ENCODE measurements around the gene TP53BP1. TPM values are rescaled to one million over a fixed set of nuclear protein-coding genes. Genes with fewer than 3 reads are reported as not detected.
"Not testable (repeated sequence)": the region's sequence is repeated elsewhere in the genome, so short reads cannot be mapped to it uniquely, and the experiment has no call there.

Gene TP53BP1
- total RNA-seq, 1 experiment from 2014 or later, result 44.6 TPM

- Histone ChIP-seq H3K9me3 (replicated peaks) (no peaks in the 10 kb centered on the region), H3K4me3 (no peak overlapping the region), H3K27ac (no peak overlapping the region), H3K27me3 (no peaks in the 10 kb centered on the region), H3K36me3 (peaks cover 39% of the 10 kb centered on the region), H3K4me1 (no peaks in the 10 kb centered on the region)
- no peak for DNase-seq
These were observed 59.2 kb downstream of the TP53BP1 start for GRCh38 chr15:43433661-43434303.

DNA sequence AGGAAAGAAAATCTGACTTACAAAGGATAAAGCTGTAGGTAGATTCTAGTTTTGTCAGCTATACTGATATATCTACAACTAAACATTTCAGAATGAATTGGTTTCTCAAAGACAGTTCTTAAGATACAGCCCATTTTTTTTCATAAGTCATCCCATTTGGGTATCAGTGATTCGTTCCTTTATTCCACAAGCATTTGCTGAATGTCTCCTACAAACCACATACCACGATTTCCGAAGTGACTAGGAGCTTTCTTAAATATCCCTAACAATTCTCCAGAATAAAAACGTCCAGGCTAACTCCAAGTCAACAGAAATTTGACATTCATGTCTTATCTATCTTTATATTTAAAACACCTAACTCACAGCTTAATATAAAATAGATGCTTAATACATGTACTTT, 59.8 kb downstream of the TP53BP1 start:
- Histone ChIP-seq H3K4me3 (no peak overlapping the region), H3K4me1 (no peaks in the 10 kb centered on the region), H3K36me3 (peaks cover 40% of the 10 kb centered on the region), H3K9me3 (replicated peaks) (no peaks in the 10 kb centered on the region), H3K27me3 (no peaks in the 10 kb centered on the region), H3K27ac (no peak overlapping the region)
- no peak for DNase-seq

GRCh38 chr15:43429687-43430086, 63.3 kb downstream of the TP53BP1 start:
- Histone ChIP-seq H3K36me3 (peaks cover 48% of the 10 kb centered on the region), H3K9me3 (replicated peaks) (no peaks in the 10 kb centered on the region), H3K4me3 (no peak overlapping the region), H3K27ac (no peak overlapping the region), H3K4me1 (no peaks in the 10 kb centered on the region), H3K27me3 (no peaks in the 10 kb centered on the region)
- no peak for DNase-seq

DNA sequence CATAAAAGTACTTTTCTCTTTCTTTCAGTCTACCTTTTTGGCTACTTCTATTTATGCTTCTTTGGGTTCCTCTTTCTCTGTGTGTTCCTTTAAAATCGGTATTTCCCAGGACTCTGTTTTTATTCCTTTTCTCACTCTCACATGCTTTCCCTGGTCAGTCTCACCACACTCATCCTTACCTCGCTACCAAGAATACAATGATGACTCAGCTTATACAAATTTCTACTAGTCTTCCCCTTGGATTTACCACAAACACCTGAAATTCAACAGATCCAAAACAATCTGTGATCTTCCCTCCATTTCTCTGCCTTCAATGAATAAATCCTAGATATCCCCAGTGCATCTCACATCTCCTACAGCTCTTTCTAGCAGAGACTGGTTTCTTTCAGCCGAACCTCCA, 69.2 kb downstream of the TP53BP1 start:
- no peaks in the 10 kb centered on the region for H3K9me3 ChIP-seq (replicated peaks)
- no peak overlapping the region for H3K27ac ChIP-seq
- no peaks in the 10 kb centered on the region for H3K4me1 ChIP-seq
- H3K27me3 ChIP-seq, result no peaks in the 10 kb centered on the region
- no peak overlapping the region for H3K4me3 ChIP-seq
- DNase-seq, result no peak
- peaks cover 48% of the 10 kb centered on the region for H3K36me3 ChIP-seq

DNA sequence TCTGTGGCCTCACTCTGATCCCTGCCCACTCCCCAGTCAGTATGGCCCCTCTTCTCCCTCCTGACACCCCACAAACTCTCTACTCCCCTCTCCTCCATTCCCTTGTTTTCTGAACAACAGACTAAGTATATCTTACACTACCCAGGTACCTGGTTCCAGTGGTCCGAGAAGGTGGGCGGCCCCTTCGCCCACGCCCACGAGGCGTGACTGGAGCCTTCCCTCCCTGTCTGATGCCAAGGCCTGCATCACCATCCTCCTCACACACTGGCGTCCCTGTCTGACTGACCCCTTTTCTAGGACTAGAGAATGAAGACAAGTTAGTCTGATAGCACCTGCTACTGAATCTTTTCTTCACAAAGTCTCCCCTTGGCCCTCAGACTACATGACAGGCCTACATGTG, 72.1 kb downstream of the TP53BP1 start:
- Histone ChIP-seq H3K9me3 (replicated peaks) (no peaks in the 10 kb centered on the region), H3K27me3 (no peaks in the 10 kb centered on the region), H3K27ac (no peak overlapping the region), H3K36me3 (peaks cover 56% of the 10 kb centered on the region), H3K4me1 (no peaks in the 10 kb centered on the region), H3K4me3 (no peak overlapping the region)
- no peak for DNase-seq

GRCh38 chr15:43420435-43420834, 72.5 kb downstream of the TP53BP1 start:
- H3K4me3 ChIP-seq, result no peak overlapping the region
- no peaks in the 10 kb centered on the region for H3K9me3 ChIP-seq (replicated peaks)
- no peak for DNase-seq
- H3K27ac ChIP-seq, result no peak overlapping the region
- H3K36me3 ChIP-seq, result peaks cover 58% of the 10 kb centered on the region
- no peaks in the 10 kb centered on the region for H3K27me3 ChIP-seq
- no peaks in the 10 kb centered on the region for H3K4me1 ChIP-seq

DNA sequence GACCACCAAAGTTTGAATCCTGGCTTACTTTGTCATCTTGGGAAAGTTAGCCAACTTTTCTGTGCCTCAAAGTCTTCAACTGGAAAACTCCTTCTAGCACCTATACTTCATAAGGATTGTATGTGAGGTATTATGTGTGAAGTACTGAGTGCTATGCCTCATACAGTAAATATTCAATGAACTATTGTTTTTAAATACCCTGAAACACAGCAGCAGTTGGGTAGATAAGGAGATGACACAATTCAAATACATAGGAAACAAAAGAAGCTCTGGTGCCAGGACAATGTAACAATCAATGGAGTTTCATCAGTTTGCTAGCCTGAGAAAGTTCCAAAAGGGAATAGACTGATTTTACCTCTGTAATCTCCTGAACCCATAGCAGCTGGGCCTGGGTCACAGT, 78.8 kb downstream of the TP53BP1 start:
- Histone ChIP-seq H3K4me1 (no peaks in the 10 kb centered on the region), H3K27ac (no peak overlapping the region), H3K27me3 (no peaks in the 10 kb centered on the region), H3K36me3 (peaks cover 75% of the 10 kb centered on the region), H3K9me3 (replicated peaks) (no peaks in the 10 kb centered on the region; the same call in 1 of the 2 replicates), H3K4me3 (no peak overlapping the region)
- no peak for DNase-seq

DNA sequence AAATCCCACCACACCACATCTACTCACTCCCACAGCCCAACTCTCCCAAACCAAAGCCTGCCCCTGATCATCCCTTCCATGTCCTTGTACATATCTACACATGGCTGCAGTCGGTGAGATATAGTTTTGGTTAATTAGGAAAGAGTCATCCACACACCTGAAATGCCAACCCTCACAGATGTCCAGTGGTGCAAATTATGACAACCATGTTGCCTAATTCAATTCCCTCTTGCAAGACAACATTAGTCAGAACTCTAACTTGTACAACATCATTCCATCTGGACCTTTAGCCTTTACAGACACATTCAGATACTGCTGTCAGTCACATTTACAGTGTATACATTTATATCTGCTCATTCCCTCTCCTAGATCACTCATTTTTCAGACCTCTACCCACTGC, 80.9 kb downstream of the TP53BP1 start:
- no peak for DNase-seq
- H3K9me3 ChIP-seq (replicated peaks), result no peaks in the 10 kb centered on the region; the same call in 1 of the 2 replicates
- no peaks in the 10 kb centered on the region for H3K4me1 ChIP-seq
- H3K27ac ChIP-seq, result no peak overlapping the region
- peaks cover 84% of the 10 kb centered on the region for H3K36me3 ChIP-seq
- H3K27me3 ChIP-seq, result no peaks in the 10 kb centered on the region
- H3K4me3 ChIP-seq, result no peak overlapping the region

GRCh38 chr15:43410572-43411214, 82.3 kb downstream of the TP53BP1 start:
- Histone ChIP-seq H3K27me3 (no peaks in the 10 kb centered on the region), H3K27ac (no peak overlapping the region), H3K9me3 (replicated peaks) (no peaks in the 10 kb centered on the region; the same call in 1 of the 2 replicates), H3K36me3 (peaks cover 82% of the 10 kb centered on the region), H3K4me3 (no peak overlapping the region), H3K4me1 (no peaks in the 10 kb centered on the region)
- DNase-seq, result no peak

GRCh38 chr15:43408789-43409188, 84.2 kb downstream of the TP53BP1 start:
- Histone ChIP-seq H3K36me3 (peaks cover 83% of the 10 kb centered on the region), H3K4me1 (no peaks in the 10 kb centered on the region), H3K4me3 (no peak overlapping the region), H3K9me3 (replicated peaks) (no peaks in the 10 kb centered on the region; the same call in 1 of the 2 replicates), H3K27ac (no peak overlapping the region), H3K27me3 (no peaks in the 10 kb centered on the region)
- DNase-seq, result no peak

DNA sequence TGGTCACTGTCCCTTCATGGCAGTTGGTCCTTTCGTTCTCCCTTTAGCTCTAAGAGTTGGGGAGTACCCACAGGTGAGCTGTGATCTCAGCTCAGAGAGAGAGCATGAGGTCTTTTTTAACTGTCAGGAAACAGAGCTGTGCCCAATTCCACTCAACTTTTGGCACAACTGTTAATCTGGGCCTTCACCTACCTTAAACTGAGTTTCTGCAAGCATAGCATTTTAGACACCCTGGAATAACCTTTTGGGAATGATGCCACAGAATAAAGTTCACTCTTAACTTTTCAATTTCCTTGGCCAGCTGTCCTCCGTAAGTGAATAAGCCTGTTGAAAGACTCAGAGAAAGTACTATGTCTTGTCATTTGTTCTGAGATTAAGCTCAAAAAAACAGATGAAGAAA, 86.1 kb downstream of the TP53BP1 start:
- H3K4me1 ChIP-seq, result no peaks in the 10 kb centered on the region
- H3K27ac ChIP-seq, result no peak overlapping the region
- peaks cover 83% of the 10 kb centered on the region for H3K36me3 ChIP-seq
- H3K4me3 ChIP-seq, result no peak overlapping the region
- H3K9me3 ChIP-seq (replicated peaks), result no peaks in the 10 kb centered on the region; the same call in 1 of the 2 replicates
- no peaks in the 10 kb centered on the region for H3K27me3 ChIP-seq
- no peak for DNase-seq

GRCh38 chr15:43406189-43406588, 86.8 kb downstream of the TP53BP1 start:
- no peak for DNase-seq
- Histone ChIP-seq H3K4me3 (no peak overlapping the region), H3K27ac (no peak overlapping the region), H3K27me3 (no peaks in the 10 kb centered on the region), H3K9me3 (replicated peaks) (no peaks in the 10 kb centered on the region; the same call in 1 of the 2 replicates), H3K36me3 (peaks cover 80% of the 10 kb centered on the region), H3K4me1 (no peaks in the 10 kb centered on the region)

DNA sequence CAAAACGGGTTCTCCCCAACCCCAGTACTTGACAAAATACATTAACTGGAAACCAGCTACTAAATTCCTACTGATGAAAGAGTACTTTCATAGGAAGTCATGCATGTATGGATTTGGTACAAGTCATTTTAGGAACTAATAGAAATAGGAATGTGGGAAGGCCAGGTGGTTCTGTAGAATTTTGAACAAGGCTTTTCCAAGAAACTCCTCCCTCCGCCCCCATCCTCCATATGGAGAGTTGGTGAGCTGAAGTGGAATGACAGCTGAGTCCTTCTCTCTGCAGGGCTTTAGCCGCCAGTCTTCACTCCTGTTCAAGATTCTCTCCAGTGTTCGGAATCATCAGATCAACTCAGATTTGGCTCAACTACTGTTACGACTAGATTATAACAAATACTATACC, 88.8 kb downstream of the TP53BP1 start:
- H3K9me3 ChIP-seq (replicated peaks), result no peaks in the 10 kb centered on the region; the same call in 1 of the 2 replicates
- H3K4me3 ChIP-seq, result no peak overlapping the region
- H3K4me1 ChIP-seq, result no peaks in the 10 kb centered on the region
- H3K27me3 ChIP-seq, result no peaks in the 10 kb centered on the region
- no peak overlapping the region for H3K27ac ChIP-seq
- peaks cover 80% of the 10 kb centered on the region for H3K36me3 ChIP-seq
- DNase-seq, result no peak

DNA sequence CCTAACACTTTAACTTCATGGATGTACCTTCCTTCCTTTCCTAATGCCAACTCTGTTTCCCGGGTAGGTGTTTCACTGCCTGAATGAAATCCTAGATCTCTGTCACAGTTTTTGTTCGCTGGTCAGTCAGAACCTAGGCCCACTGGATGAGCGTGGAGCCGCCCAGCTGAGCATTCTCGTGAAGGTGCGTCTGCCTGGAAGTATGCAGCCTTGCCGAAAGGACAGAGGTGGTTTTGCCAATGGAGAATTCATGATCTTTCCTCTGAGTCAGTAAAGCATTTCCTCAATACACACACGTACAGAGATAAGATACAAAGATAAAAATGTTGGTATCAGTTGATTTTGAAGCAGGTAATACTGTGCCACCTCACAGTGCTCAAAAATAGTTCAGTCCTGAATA, 89.3 kb downstream of the TP53BP1 start:
- Histone ChIP-seq H3K9me3 (replicated peaks) (no peaks in the 10 kb centered on the region; the same call in 1 of the 2 replicates), H3K4me3 (no peak overlapping the region), H3K4me1 (no peaks in the 10 kb centered on the region), H3K27me3 (no peaks in the 10 kb centered on the region), H3K27ac (no peak overlapping the region), H3K36me3 (peaks cover 79% of the 10 kb centered on the region)
- no peak for DNase-seq

- H3K4me3 ChIP-seq, result no peak overlapping the region
- peaks cover 67% of the 10 kb centered on the region for H3K36me3 ChIP-seq
- H3K27me3 ChIP-seq, result no peaks in the 10 kb centered on the region
- H3K9me3 ChIP-seq (replicated peaks), result no peaks in the 10 kb centered on the region; the same call in 1 of the 2 replicates
- no peak for DNase-seq
- H3K4me1 ChIP-seq, result no peaks in the 10 kb centered on the region
- no peak overlapping the region for H3K27ac ChIP-seq
These were observed 90.7 kb downstream of the TP53BP1 start for GRCh38 chr15:43402255-43402654.

GRCh38 chr15:43393592-43393991, 99.4 kb downstream of the TP53BP1 start:
- not testable (repeated sequence) for H3K4me3 ChIP-seq; H3K4me1 ChIP-seq; DNase-seq; H3K27me3 ChIP-seq; H3K9me3 ChIP-seq (replicated peaks); H3K27ac ChIP-seq
- peaks cover 28% of the 10 kb centered on the region for H3K36me3 ChIP-seq

Measured in SJCRH30 (cell line).